DOHH2 (cell line): ENCODE data around the gene MTCH2.

Experiments used
- H3F3A ChIP-seq: fragments of 200-600 bp; sonication (generic), shearing (Covaris generic); 2 replicates; pipeline ENCODE4 v1.6.0; 2016; ENCODE audit warnings: antibody characterized with exemption, mild to moderate bottlenecking; ENCODE audit not compliant: control insufficient read depth, insufficient read depth
- H3K27ac ChIP-seq: fragments of 200-600 bp; sonication (generic); 2 replicates; pipeline ENCODE4 v1.5.1; 2014; ENCODE audit warnings: low read depth, mild to moderate bottlenecking, low read length, moderate library complexity
- H3K27me3 ChIP-seq: fragments of 200-600 bp; sonication (generic); 2 replicates; pipeline ENCODE4 v1.6.1; 2014; ENCODE audit warnings: mild to moderate bottlenecking, low read length, mixed read lengths; ENCODE audit not compliant: control insufficient read depth
- H3K36me3 ChIP-seq: fragments of 200-600 bp; sonication (generic); 2 replicates; pipeline ENCODE4 v1.6.1; 2014; ENCODE audit warnings: mild to moderate bottlenecking, low read length, moderate library complexity, mixed read lengths; ENCODE audit not compliant: control insufficient read depth
- H3K4me1 ChIP-seq: fragments of 200-600 bp; sonication (generic); 2 replicates; pipeline ENCODE4 v1.6.1; 2014; ENCODE audit warnings: mild to moderate bottlenecking, low read length, mixed read lengths; ENCODE audit not compliant: control insufficient read depth
- H3K4me2 ChIP-seq: fragments of 200-600 bp; sonication (generic); 2 replicates; pipeline ENCODE4 v1.6.0; 2014; ENCODE audit warnings: mild to moderate bottlenecking, low read length, moderate library complexity
- H3K4me3 ChIP-seq: fragments of 200-600 bp; sonication (generic); 2 replicates; pipeline ENCODE4 v1.5.1; 2014; ENCODE audit warnings: mild to moderate bottlenecking, low read length, mixed read lengths
- H3K79me2 ChIP-seq: fragments of 200-600 bp; sonication (generic); 2 replicates; pipeline ENCODE4 v1.6.1; 2014; ENCODE audit warnings: mild to moderate bottlenecking, low read length, mixed read lengths; ENCODE audit not compliant: control insufficient read depth
- H3K9me2 ChIP-seq: fragments of 200-600 bp; sonication (generic); replicated peaks from 2 replicates; pipeline ENCODE4 v1.6.1; 2014; ENCODE audit warnings: mild to moderate bottlenecking, low read length, mixed read lengths; ENCODE audit not compliant: control insufficient read depth
- H3K9me3 ChIP-seq: fragments of 200-600 bp; sonication (generic); 2 replicates; pipeline ENCODE4 v1.6.1; 2014; ENCODE audit warnings: antibody characterized with exemption, low read length, mixed read lengths; ENCODE audit not compliant: control insufficient read depth, insufficient read depth
- H4K20me1 ChIP-seq: fragments of 200-600 bp; sonication (generic); 2 replicates; pipeline ENCODE4 v1.6.0; 2014; ENCODE audit warnings: low read depth, mild to moderate bottlenecking, antibody characterized with exemption, low read length, moderate library complexity; ENCODE audit not compliant: control insufficient read depth, insufficient read depth
- EZH2phosphoT487 ChIP-seq: fragments of 200-600 bp; sonication (generic); IDR thresholded peaks from 2 replicates; pipeline ENCODE4 v1.6.1; 2017; ENCODE audit warnings: borderline replicate concordance, mild to moderate bottlenecking, antibody characterized with exemption, low read length, moderate library complexity, mixed read lengths
- TF ChIP-seq, protein P1 (sequence below): fragments of 200-600 bp; sonication (generic); IDR thresholded peaks from one replicate; pipeline ENCODE4 v1.5.1; 2014; ENCODE audit warnings: antibody characterized with exemption, mild to moderate bottlenecking, low read depth, low read length; ENCODE audit not compliant: poor library complexity, severe bottlenecking

The MTCH2 gene

DNA sequence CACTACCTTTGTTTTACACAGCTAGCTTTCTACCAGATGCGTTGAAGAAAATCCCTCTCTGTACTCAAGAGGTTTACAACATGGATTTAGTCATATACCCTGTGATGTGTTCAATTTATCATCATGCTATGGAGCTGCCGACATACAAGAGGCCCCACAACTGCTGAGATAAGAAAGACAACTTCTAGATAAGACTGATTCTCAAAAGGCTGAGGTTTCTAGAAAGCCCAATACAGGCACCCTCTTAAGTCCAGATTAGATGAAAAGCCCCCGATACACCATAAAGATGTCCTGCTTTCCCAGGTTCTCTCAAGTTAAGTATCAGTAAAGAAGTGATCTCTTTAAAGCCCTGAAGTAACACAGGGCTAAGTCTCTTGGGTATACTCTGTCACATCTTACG, 14.3 kb downstream of the MTCH2 start:
- Histone ChIP-seq H3K36me3 (peaks cover 75% of the 10 kb centered on the region), H3K4me3 (no peak overlapping the region), H3K9me2 (no peaks in the 10 kb centered on the region), H3K27ac (no peak overlapping the region), H3K27me3 (no peaks in the 10 kb centered on the region), H3K4me2 (no peak overlapping the region), H3F3A (peaks cover 3% of the 10 kb centered on the region; the same call in 1 of the 2 replicates), H4K20me1 (no peaks in the 10 kb centered on the region), H3K79me2 (no peaks in the 10 kb centered on the region), H3K9me3 (no peaks in the 10 kb centered on the region), H3K4me1 (no peaks in the 10 kb centered on the region)
- TF ChIP-seq, protein P1, sequence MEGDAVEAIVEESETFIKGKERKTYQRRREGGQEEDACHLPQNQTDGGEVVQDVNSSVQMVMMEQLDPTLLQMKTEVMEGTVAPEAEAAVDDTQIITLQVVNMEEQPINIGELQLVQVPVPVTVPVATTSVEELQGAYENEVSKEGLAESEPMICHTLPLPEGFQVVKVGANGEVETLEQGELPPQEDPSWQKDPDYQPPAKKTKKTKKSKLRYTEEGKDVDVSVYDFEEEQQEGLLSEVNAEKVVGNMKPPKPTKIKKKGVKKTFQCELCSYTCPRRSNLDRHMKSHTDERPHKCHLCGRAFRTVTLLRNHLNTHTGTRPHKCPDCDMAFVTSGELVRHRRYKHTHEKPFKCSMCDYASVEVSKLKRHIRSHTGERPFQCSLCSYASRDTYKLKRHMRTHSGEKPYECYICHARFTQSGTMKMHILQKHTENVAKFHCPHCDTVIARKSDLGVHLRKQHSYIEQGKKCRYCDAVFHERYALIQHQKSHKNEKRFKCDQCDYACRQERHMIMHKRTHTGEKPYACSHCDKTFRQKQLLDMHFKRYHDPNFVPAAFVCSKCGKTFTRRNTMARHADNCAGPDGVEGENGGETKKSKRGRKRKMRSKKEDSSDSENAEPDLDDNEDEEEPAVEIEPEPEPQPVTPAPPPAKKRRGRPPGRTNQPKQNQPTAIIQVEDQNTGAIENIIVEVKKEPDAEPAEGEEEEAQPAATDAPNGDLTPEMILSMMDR = no peak
- no peak for TF ChIP-seq EZH2phosphoT487

- Histone ChIP-seq H3K4me2 (no peak overlapping the region), H3K27ac (no peak overlapping the region), H3K9me3 (no peaks in the 10 kb centered on the region), H3F3A (no peaks in the 10 kb centered on the region), H3K36me3 (peaks cover 84% of the 10 kb centered on the region), H3K4me3 (no peak overlapping the region), H4K20me1 (no peaks in the 10 kb centered on the region), H3K79me2 (no peaks in the 10 kb centered on the region), H3K27me3 (no peaks in the 10 kb centered on the region), H3K9me2 (no peaks in the 10 kb centered on the region), H3K4me1 (no peaks in the 10 kb centered on the region)
- no peak for TF ChIP-seq EZH2phosphoT487
- TF ChIP-seq, protein P1 = no peak
These were observed 16.1 kb downstream of the MTCH2 start for GRCh38 chr11:47626234-47626633.

- Histone ChIP-seq H3K9me2 (no peaks in the 10 kb centered on the region), H3K4me2 (no peak overlapping the region), H3K27ac (no peak overlapping the region), H3K4me3 (no peak overlapping the region), H4K20me1 (no peaks in the 10 kb centered on the region), H3K36me3 (peaks cover 76% of the 10 kb centered on the region), H3K79me2 (no peaks in the 10 kb centered on the region), H3K27me3 (no peaks in the 10 kb centered on the region), H3F3A (peaks cover 12% of the 10 kb centered on the region; the same call in 1 of the 2 replicates), H3K4me1 (no peaks in the 10 kb centered on the region), H3K9me3 (no peaks in the 10 kb centered on the region)
- TF ChIP-seq, protein P1 = no peak
- no peak for TF ChIP-seq EZH2phosphoT487
These were observed 21.5 kb downstream of the MTCH2 start for GRCh38 chr11:47620836-47621378.

DNA sequence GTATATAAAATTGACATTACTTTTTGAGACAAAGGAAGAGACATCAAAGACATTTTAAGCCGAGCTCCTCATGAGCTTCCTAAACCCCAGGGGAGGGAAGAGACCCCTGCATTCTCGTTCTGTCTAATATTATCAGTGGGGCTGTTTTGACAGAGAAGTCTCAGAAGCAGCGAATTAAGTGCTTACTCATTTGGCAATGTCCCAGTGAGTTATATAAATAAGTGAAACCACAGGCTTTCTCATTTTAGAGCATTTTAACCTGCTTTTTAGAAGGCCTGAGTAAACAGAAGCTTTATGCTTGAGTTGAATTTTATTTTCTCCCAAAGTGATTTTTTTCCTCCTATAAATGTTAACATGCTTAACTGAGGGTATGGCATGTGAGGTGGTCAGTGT, 24.9 kb downstream of the MTCH2 start:
- Histone ChIP-seq H3K36me3 (peaks cover 49% of the 10 kb centered on the region), H3K79me2 (no peaks in the 10 kb centered on the region), H3K4me1 (no peaks in the 10 kb centered on the region), H4K20me1 (no peaks in the 10 kb centered on the region), H3K9me3 (no peaks in the 10 kb centered on the region), H3K4me2 (no peak overlapping the region), H3K9me2 (no peaks in the 10 kb centered on the region), H3F3A (peaks cover 14% of the 10 kb centered on the region), H3K4me3 (no peak overlapping the region), H3K27ac (no peak overlapping the region), H3K27me3 (no peaks in the 10 kb centered on the region)
- TF ChIP-seq, protein P1 = no peak
- TF ChIP-seq EZH2phosphoT487 = no peak
